Transverse colon (tissue), 4 donors: Measurements from ENCODE around the gene FOXP1. TPM values are rescaled to one million over a fixed set of nuclear protein-coding genes. Genes with fewer than 3 reads are reported as not detected.

Experiments
- DNase-seq: peaks from one replicate; pipeline ENCODE4 v3.0.0-alpha.2; 2019
- H3K27ac ChIP-seq, 4 donors: fragments of 200-600 bp; sonication (generic); 2 replicates each; pipeline ENCODE4 v1.5.1; 2016 to 2018; ENCODE audit warnings: inconsistent platforms in 4 of 4
- H3K27me3 ChIP-seq: fragments of 200-600 bp; sonication (generic); 2 replicates; pipeline ENCODE4 v1.5.1; 2017; ENCODE audit warnings: inconsistent platforms
- H3K36me3 ChIP-seq, 4 donors: fragments of 200-600 bp; sonication (generic); 2 replicates each; pipeline ENCODE4 v1.5.1; 2017 to 2019; ENCODE audit warnings: inconsistent platforms in 4 of 4
- H3K4me1 ChIP-seq, 4 donors: fragments of 200-600 bp; sonication (generic); 2 replicates each; pipeline ENCODE4 v1.5.1; 2017 to 2020; ENCODE audit warnings: inconsistent platforms in 4 of 4
- H3K4me3 ChIP-seq, 4 donors: fragments of 200-600 bp; sonication (generic); 1 replicate in 1 of 4; 2 replicates in 3 of 4; pipeline versions ENCODE4 v1.5.1 to v1.6.1; 2017 to 2019; ENCODE audit warnings: inconsistent platforms in 4 of 4
- H3K9me3 ChIP-seq, 2 donors: fragments of 200-600 bp; sonication (generic); 2 replicates each; pipeline ENCODE4 v1.5.1; 2017 to 2019; ENCODE audit warnings: inconsistent platforms in 2 of 2
- EP300 ChIP-seq: sonication (generic); formaldehyde crosslinking; IDR thresholded peaks from one replicate; pipeline ENCODE4 v1.6.1; 2017; ENCODE audit warnings: antibody characterized with exemption, low read depth
- POLR2A ChIP-seq: fragments of 450-650 bp; IDR thresholded peaks from one replicate; pipeline ENCODE4 v1.6.1; 2016; ENCODE audit warnings: antibody characterized with exemption, mild to moderate bottlenecking, moderate library complexity
- POLR2AphosphoS5 ChIP-seq, 3 donors: sonication (generic); formaldehyde crosslinking; IDR thresholded peaks; one replicate each; pipeline ENCODE4 v1.6.1; 2016; ENCODE audit warnings: antibody characterized with exemption in 3 of 3
- WGBS, 2 donors: methylation state at CpG; one replicate each; pipeline ENCODE4 v1.1.5; 2018; ENCODE audit warnings: low coverage in 1 of 2; 5-methylcytosine and 5-hydroxymethylcytosine counted together
- in situ Hi-C, 4 donors: fragments of 200-750 bp; cut with MboI; loops; one replicate each; pipeline versions ENCODE4 v1.15.0 to v1.15.1; 2017; ENCODE audit warnings: low sequenced_read_pairs in 3 of 4, low pct_ligation_motif_present in 1 of 4, low pct_unique_long_range_greater_than_20kb in 1 of 4
- intact Hi-C: fragments of 100-400 bp; cut with DNase I; formaldehyde crosslinking; loops from one replicate; pipeline ENCODE4 v1.15.1; 2023; ENCODE audit warnings: low total_unique reads
- total RNA-seq, 4 donors: library from RNA; depleted of rRNA; stranded (reverse); fragments of >200 nt; gene quantifications; one replicate each; pipeline ENCODE4 v1.1.0, GENCODE V29; 2016
- TF ChIP-seq, protein P1 (sequence below), 5 experiments: fragments of 200-600 bp in 3 of 5; fragments of 450-650 bp in 2 of 5; sonication (generic) in 3 of 5; IDR thresholded peaks; 1 replicate in 2 of 5; 2 replicates in 3 of 5; pipeline ENCODE4 v1.5.1; 2016 to 2017; ENCODE audit warnings: antibody characterized with exemption in 5 of 5, inconsistent platforms in 3 of 5, mild to moderate bottlenecking in 2 of 5, moderate library complexity in 1 of 5

FOXP1 gene
- total RNA-seq, 4 donors from 2014 or later = 102 to 260 (median 150) TPM

DNA sequence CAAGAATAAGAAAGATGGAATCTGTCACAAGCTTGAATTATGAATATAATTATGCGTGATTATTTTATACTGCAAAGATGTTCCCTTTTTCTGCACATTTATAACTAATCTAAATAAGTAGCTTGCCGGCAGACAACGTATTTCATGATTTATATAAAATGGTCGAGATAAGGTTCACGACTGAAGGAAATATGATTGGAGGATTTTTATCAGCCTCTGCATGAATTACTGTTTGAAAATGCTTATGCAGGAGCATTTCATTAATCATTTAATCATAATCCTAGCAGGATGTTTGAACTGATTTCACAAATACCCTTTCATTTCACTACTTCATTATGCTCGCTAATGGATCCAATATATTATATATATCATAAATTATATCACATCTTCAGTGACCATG, 580.0 kb downstream of the FOXP1 start:
- Histone ChIP-seq H3K9me3 (no peaks in the 10 kb centered on the region), H3K4me1 (peaks cover 19 to 50% (median 21%) of the 10 kb centered on the region in 4 donors), H3K27me3 (no peaks in the 10 kb centered on the region), H3K4me3 (no peak overlapping the region), H3K27ac (no peak overlapping the region), H3K36me3 (peaks cover 0 to 6% (median 0%) of the 10 kb centered on the region in 4 donors)
- no peak for DNase-seq
- intact Hi-C loops (loop anchor here (10.0 kb wide), 1 partner anchor 301 kb away; no protein-coding TSS in a partner anchor), in situ Hi-C loops (loop anchor here in 2 of 4 donors (10.0 to 25.0 kb wide), 3 partner anchors 71 to 584 kb away; partner anchors contain the start of gene FOXP1 (in 1 of the 2))
- whole genome bisulfite sequencing, 2 donors = 88 to 93% methylated on average over 6 of the region's 6 CpGs
- TF ChIP-seq, protein P1, sequence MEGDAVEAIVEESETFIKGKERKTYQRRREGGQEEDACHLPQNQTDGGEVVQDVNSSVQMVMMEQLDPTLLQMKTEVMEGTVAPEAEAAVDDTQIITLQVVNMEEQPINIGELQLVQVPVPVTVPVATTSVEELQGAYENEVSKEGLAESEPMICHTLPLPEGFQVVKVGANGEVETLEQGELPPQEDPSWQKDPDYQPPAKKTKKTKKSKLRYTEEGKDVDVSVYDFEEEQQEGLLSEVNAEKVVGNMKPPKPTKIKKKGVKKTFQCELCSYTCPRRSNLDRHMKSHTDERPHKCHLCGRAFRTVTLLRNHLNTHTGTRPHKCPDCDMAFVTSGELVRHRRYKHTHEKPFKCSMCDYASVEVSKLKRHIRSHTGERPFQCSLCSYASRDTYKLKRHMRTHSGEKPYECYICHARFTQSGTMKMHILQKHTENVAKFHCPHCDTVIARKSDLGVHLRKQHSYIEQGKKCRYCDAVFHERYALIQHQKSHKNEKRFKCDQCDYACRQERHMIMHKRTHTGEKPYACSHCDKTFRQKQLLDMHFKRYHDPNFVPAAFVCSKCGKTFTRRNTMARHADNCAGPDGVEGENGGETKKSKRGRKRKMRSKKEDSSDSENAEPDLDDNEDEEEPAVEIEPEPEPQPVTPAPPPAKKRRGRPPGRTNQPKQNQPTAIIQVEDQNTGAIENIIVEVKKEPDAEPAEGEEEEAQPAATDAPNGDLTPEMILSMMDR (IDR thresholded peaks at IDR 0.05) = no peak
- TF ChIP-seq EP300 = no peak
- no peak for TF ChIP-seq POLR2AphosphoS5 (IDR thresholded peaks at IDR 0.05)
- no peak for TF ChIP-seq POLR2A

- WGBS, 2 donors = 74 to 85% methylated on average over 2 of the region's 2 CpGs
Observed at GRCh38 chr3:71002298-71002697, 581.2 kb downstream of the FOXP1 start.

GRCh38 chr3:71001303-71001830, 582.2 kb downstream of the FOXP1 start:
- no peak for TF ChIP-seq EP300
- TF ChIP-seq, protein P1 (IDR thresholded peaks at IDR 0.05) = no peak
- TF ChIP-seq POLR2AphosphoS5 (IDR thresholded peaks at IDR 0.05) = no peak
- no peak for TF ChIP-seq POLR2A
- H3K27ac ChIP-seq = no peak overlapping the region
- in situ Hi-C loops (loop anchor here in 2 of 4 donors (10.0 to 25.0 kb wide), 3 partner anchors 73 to 586 kb away; partner anchors contain the start of gene FOXP1 (in 1 of the 2)), intact Hi-C loops (loop anchor here (10.0 kb wide), 1 partner anchor 303 kb away; no protein-coding TSS in a partner anchor)
- DNase-seq = no peak
- peaks cover 0 to 19% (median 3%) of the 10 kb centered on the region in 4 donors for H3K36me3 ChIP-seq
- H3K4me3 ChIP-seq = no peak overlapping the region
- H3K9me3 ChIP-seq = no peaks in the 10 kb centered on the region
- peaks cover 0 to 29% (median 8%) of the 10 kb centered on the region in 4 donors for H3K4me1 ChIP-seq
- whole genome bisulfite sequencing, 2 donors = 87 to 98% methylated on average over 5 of the region's 5 CpGs
- H3K27me3 ChIP-seq = no peaks in the 10 kb centered on the region

More at GRCh38 chr3:71002298-71002697, 581.2 kb downstream of the FOXP1 start:
- Histone ChIP-seq H3K9me3 (no peaks in the 10 kb centered on the region), H3K36me3 (peaks cover 0 to 15% (median 1%) of the 10 kb centered on the region in 4 donors), H3K27ac (no peak overlapping the region), H3K4me3 (no peak overlapping the region), H3K4me1 (peaks cover 8 to 38% (median 11%) of the 10 kb centered on the region in 4 donors), H3K27me3 (no peaks in the 10 kb centered on the region)
- DNase-seq = no peak
- intact Hi-C loops = loop anchor here (10.0 kb wide), 1 partner anchor 303 kb away; no protein-coding TSS in a partner anchor
- TF ChIP-seq, protein P1 (IDR thresholded peaks at IDR 0.05) = no peak
- TF ChIP-seq EP300 (no peak), POLR2A (no peak), POLR2AphosphoS5 (IDR thresholded peaks at IDR 0.05) (no peak)
- in situ Hi-C loops = loop anchor here in 2 of 4 donors (10.0 to 25.0 kb wide), 3 partner anchors 73 to 585 kb away; partner anchors contain the start of gene FOXP1 (in 1 of the 2)

GRCh38 chr3:71000483-71000882, 583.0 kb downstream of the FOXP1 start:
- no peak overlapping the region for H3K27ac ChIP-seq
- in situ Hi-C loops = loop anchor here in 2 of 4 donors (10.0 to 25.0 kb wide), 3 partner anchors 74 to 587 kb away; partner anchors contain the start of gene FOXP1 (in 1 of the 2)
- DNase-seq = no peak
- intact Hi-C loops = loop anchor here (10.0 kb wide), 1 partner anchor 304 kb away; no protein-coding TSS in a partner anchor
- H3K36me3 ChIP-seq = peaks cover 0 to 19% (median 3%) of the 10 kb centered on the region in 4 donors
- H3K27me3 ChIP-seq = no peaks in the 10 kb centered on the region
- no peak for TF ChIP-seq POLR2A
- TF ChIP-seq EP300 = no peak
- TF ChIP-seq, protein P1 (IDR thresholded peaks at IDR 0.05) = no peak
- TF ChIP-seq POLR2AphosphoS5 (IDR thresholded peaks at IDR 0.05) = no peak
- WGBS, 2 donors = 87 to 94% methylated on average over 6 of the region's 6 CpGs
- H3K4me3 ChIP-seq = no peak overlapping the region
- no peaks in the 10 kb centered on the region for H3K9me3 ChIP-seq
- peaks cover 0 to 20% (median 5%) of the 10 kb centered on the region in 4 donors for H3K4me1 ChIP-seq
